ENCODE measurements around the gene GNPAT. TPM values are rescaled to one million over a fixed set of nuclear protein-coding genes. Genes with fewer than 3 reads are reported as not detected.

Gene GNPAT
- total RNA-seq, 4 donors from 2014 or later: 33.9 to 41.9 (median 38.8) TPM

- intact Hi-C loops (cut with DNase I): no loop called here
- no peak for DNase-seq
- TF ChIP-seq CTCF (IDR thresholded peaks at IDR 0.05): no peak
- no peak for TF ChIP-seq POLR2A (IDR thresholded peaks at IDR 0.05)
- no peaks in the 10 kb centered on the region for H3K36me3 ChIP-seq
- H3K4me3 ChIP-seq (replicated peaks in 1 of 3): no peak overlapping the region
- 97 to 98% methylated on average over 10 of the region's 10 CpGs for WGBS, 2 donors
- H3K9me3 ChIP-seq: no peaks in the 10 kb centered on the region
- H3K4me1 ChIP-seq: no peaks in the 10 kb centered on the region
- H3K27ac ChIP-seq: no peak overlapping the region
- H3K27me3 ChIP-seq: no peaks in the 10 kb centered on the region
These were observed 69.5 kb downstream of the GNPAT start for GRCh38 chr1:231310391-231310934.

DNA sequence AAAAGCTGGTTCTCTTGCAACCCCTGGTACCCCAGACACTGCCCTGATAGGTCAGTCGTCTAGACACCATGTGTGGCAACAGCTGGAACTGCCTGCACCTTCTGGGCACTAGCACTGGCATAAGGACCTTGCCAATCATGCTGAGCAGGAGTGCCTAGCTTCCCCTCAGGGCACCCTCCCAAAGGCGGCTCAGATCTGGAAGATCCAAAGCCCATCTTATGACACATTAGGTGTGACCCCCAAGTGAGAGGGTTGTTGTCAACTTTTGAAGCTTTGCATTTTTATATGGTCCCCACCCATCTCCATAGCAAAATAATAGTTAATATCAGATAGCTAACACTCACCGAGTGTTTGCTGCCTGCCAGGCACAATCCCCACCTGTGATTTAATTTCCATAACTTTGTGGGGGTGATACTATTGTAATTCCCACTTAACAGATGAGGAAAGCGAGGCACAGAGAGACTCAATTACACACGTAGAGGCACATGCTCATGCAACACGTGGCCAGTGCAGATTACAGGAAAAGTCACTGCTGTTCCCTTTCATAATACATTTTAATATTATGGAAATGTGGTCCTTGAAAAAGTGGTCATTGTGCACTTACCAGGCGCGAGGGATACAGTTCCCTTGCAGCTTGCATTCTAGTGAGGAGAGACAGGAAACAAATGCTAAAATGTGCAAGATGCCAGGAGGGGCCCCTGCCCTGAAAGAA, 70.9 kb downstream of the GNPAT start:
- WGBS, 2 donors: 79% methylated on average over 8 of the region's 8 CpGs
- Histone ChIP-seq H3K36me3 (no peaks in the 10 kb centered on the region), H3K4me1 (no peaks in the 10 kb centered on the region), H3K27me3 (no peaks in the 10 kb centered on the region), H3K4me3 (replicated peaks in 1 of 3) (no peak overlapping the region), H3K27ac (no peak overlapping the region), H3K9me3 (no peaks in the 10 kb centered on the region)
- DNase-seq: no peak
- intact Hi-C loops (cut with DNase I): no loop called here
- TF ChIP-seq CTCF (IDR thresholded peaks at IDR 0.05): no peak
- no peak for TF ChIP-seq POLR2A (IDR thresholded peaks at IDR 0.05)

DNA sequence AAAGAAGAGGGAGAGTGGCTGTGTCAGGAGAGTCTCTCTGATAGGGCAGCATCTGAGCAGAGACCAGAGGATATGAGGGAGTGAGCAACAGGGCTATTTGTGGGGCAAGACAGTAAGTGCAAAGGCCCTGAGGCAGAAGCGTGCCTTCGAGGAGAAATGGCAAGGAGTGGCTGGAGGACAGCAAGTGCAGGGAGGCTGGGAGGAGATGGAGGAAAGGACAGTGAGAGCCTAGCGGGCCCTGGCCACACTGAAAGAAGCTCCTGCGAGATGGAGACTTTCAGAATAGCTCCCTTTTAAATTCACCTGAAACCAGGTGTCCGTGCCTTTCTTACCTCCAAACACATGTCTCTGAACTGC, 71.4 kb downstream of the GNPAT start:
- TF ChIP-seq POLR2A (IDR thresholded peaks at IDR 0.05): no peak
- no peak for TF ChIP-seq CTCF (IDR thresholded peaks at IDR 0.05)
- no peak for DNase-seq
- Histone ChIP-seq H3K36me3 (no peaks in the 10 kb centered on the region), H3K27ac (no peak overlapping the region), H3K4me1 (no peaks in the 10 kb centered on the region), H3K27me3 (no peaks in the 10 kb centered on the region), H3K9me3 (no peaks in the 10 kb centered on the region), H3K4me3 (replicated peaks in 1 of 3) (no peak overlapping the region)
- intact Hi-C loops (cut with DNase I): no loop called here
- 94 to 97% methylated on average over 5 of the region's 5 CpGs for WGBS, 2 donors

GRCh38 chr1:231313661-231314060, 72.6 kb downstream of the GNPAT start:
- TF ChIP-seq CTCF (IDR thresholded peaks at IDR 0.05) (no peak), POLR2A (IDR thresholded peaks at IDR 0.05) (no peak)
- no peaks in the 10 kb centered on the region for H3K36me3 ChIP-seq
- no peaks in the 10 kb centered on the region for H3K4me1 ChIP-seq
- no peak overlapping the region for H3K4me3 ChIP-seq (replicated peaks in 1 of 3)
- intact Hi-C loops (cut with DNase I): no loop called here
- no peaks in the 10 kb centered on the region for H3K27me3 ChIP-seq
- 81 to 82% methylated on average over 4 of the region's 4 CpGs for WGBS, 2 donors
- no peaks in the 10 kb centered on the region for H3K9me3 ChIP-seq
- no peak overlapping the region for H3K27ac ChIP-seq
- DNase-seq: no peak

DNA sequence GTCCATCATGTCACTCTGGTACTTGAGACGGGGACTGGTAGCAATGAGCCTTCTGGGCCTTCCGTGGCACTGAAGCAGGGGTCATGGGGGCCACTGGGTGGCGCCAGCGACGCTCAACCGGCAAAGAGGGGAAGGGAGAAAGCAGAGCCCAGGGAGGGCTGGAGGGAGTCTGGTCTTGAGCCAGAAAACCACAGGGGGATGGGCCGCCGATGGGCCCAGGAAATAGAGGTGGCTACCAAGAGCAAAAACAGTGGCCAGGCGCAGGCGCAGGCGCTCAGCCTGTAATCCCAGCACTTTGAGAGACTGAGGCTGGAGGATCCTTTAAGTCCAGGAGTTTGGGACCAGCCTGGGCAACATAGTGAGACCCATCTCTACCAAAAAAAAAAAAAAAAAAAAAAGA, 74.9 kb downstream of the GNPAT start:
- intact Hi-C loops (cut with DNase I): no loop called here
- 25 to 38% methylated on average over 6 to 11 of the region's 11 CpGs for WGBS, 2 donors
- DNase-seq: peak in 1 of 2 donors; percentile 12

More for the DNA sequence above, 74.9 kb downstream of the GNPAT start:
- Histone ChIP-seq H3K36me3 (no peaks in the 10 kb centered on the region), H3K4me3 (replicated peaks in 1 of 3) (no peak overlapping the region), H3K27me3 (no peaks in the 10 kb centered on the region), H3K9me3 (no peaks in the 10 kb centered on the region), H3K4me1 (no peaks in the 10 kb centered on the region), H3K27ac (no peak overlapping the region)
- TF ChIP-seq POLR2A (IDR thresholded peaks at IDR 0.05): no peak
- peak in 3 of 6 experiments; percentile 15 to 39 (median 26) for TF ChIP-seq CTCF (IDR thresholded peaks at IDR 0.05)
